Fibroblast of villous mesenchyme (primary cell): ENCODE data around the gene LIN7C. TPM values are rescaled to one million over a fixed set of nuclear protein-coding genes. Genes with fewer than 3 reads are reported as not detected.

ENCODE experiments used
- DNase-seq: peaks from one replicate; pipeline ENCODE4 v3.0.0-alpha.2; 2010; ENCODE audit warnings: low read depth
- H3K4me3 ChIP-seq: 2 replicates; pipeline ENCODE4 v1.5.1; 2011; ENCODE audit warnings: low read depth, mild to moderate bottlenecking, low read length
- total RNA-seq: library from RNA; depleted of rRNA; stranded (reverse); fragments of >200 nt; gene quantifications from 2 replicates; pipeline ENCODE4 v1.2.3, GENCODE V29; 2012
- TF ChIP-seq, protein P1 (sequence below): IDR thresholded peaks from 2 replicates; pipeline ENCODE4 v1.5.1; 2012; ENCODE audit warnings: low read depth, mild to moderate bottlenecking, low read length; ENCODE audit not compliant: insufficient read depth

Gene LIN7C
- total RNA-seq, 1 donor, result 91.1 TPM

DNA sequence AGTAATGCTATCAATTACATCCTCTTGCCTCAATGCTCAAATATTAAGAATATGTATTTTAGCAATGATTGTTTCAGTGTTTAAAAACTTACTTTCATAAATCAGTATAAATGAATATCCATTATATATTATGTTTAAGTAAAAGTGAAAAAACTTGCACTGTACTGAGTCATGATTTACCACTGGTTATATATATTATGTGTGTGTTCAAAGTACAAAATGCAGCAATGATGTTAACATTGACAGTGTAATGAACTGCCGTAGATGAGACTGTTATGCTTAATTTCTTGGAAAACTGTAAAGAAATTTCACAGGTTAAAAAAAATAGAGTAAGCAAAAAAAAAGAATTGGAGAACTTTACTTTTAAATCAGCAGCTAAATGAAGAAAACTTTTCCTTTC lies 8.7 kb downstream of the LIN7C start:
- DNase-seq, result no peak
- H3K4me3 ChIP-seq, result no peak overlapping the region
- TF ChIP-seq, protein P1, sequence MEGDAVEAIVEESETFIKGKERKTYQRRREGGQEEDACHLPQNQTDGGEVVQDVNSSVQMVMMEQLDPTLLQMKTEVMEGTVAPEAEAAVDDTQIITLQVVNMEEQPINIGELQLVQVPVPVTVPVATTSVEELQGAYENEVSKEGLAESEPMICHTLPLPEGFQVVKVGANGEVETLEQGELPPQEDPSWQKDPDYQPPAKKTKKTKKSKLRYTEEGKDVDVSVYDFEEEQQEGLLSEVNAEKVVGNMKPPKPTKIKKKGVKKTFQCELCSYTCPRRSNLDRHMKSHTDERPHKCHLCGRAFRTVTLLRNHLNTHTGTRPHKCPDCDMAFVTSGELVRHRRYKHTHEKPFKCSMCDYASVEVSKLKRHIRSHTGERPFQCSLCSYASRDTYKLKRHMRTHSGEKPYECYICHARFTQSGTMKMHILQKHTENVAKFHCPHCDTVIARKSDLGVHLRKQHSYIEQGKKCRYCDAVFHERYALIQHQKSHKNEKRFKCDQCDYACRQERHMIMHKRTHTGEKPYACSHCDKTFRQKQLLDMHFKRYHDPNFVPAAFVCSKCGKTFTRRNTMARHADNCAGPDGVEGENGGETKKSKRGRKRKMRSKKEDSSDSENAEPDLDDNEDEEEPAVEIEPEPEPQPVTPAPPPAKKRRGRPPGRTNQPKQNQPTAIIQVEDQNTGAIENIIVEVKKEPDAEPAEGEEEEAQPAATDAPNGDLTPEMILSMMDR, result no peak

DNA sequence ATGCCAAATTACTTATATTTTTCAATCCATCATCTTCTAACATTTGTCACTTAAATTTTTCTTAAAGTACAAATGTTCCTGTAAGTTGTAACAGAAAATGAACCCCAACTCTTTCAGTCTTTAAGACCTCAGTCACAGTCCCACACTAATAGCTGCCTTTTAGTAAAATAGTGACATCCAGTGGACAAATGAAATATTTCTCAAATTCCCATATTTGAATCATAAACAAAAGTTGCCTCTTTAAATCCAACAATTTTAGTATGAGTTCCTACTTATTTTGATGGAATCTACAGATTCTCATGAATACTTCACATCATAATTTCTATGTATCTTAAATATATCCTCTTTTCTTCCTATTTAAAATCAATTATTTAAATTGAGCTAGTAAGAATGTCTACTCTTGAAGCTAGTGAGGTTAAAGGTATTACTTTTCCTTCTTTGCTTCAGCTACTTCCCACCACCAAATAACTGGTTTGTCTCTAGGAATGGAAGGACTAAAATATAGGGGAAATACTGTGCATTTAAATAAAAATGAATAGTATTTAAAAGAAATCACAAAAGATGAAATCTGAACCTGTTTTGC lies 9.2 kb downstream of the LIN7C start:
- TF ChIP-seq, protein P1, result peak; percentile 44
- peak; percentile 33 for DNase-seq

DNA sequence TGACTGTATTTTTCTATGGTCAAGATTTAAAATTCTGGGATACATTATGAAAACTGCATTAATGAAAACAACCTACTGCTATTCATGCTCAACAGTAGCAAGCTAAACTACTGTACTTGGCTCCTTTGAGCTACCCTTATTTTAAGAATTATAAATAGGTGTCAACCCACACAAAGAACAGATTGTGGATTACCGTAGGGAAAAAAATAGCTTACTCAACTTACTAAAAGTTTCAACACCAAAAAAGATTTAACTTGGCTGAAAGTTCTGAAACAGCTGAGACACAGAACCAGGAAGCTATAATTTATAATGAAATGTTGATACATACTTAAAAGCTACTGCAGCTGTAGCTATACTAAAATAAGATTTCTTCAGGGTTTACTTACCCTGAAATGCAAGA lies 10.1 kb downstream of the LIN7C start:
- no peak overlapping the region for H3K4me3 ChIP-seq
- peak; percentile 72 for DNase-seq
- TF ChIP-seq, protein P1, result no peak

More for the DNA sequence above, 9.2 kb downstream of the LIN7C start:
- H3K4me3 ChIP-seq, result no peak overlapping the region

- H3K4me3 ChIP-seq, result no peak overlapping the region
- DNase-seq, result no peak
- TF ChIP-seq, protein P1, result no peak
Observed at GRCh38 chr11:27495710-27496300, 10.8 kb downstream of the LIN7C start.

DNA sequence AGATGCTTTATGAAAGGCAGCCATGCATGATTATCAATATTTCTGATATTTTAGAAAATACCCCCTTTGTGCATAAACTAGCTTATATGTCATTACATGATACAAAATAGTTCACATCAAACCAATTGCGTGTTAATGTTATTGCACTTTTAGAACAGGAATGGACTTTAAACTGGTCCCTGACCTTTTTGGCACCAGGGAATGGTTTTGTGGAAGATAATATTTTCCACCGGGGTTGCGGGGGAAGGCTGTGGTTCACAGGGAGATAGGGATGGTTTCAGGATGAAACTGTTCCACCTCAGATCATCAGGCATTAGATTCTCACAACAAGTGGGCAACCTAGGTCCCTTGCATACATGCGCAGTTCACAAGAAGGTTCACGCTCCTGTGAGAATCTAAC lies 17.5 kb downstream of the LIN7C start:
- DNase-seq, result no peak
- TF ChIP-seq, protein P1, result no peak
- no peak overlapping the region for H3K4me3 ChIP-seq

- no peak for DNase-seq
- no peak overlapping the region for H3K4me3 ChIP-seq
- TF ChIP-seq, protein P1, result no peak
Observed at GRCh38 chr11:27487706-27488105, 18.9 kb downstream of the LIN7C start.
